Left lung (tissue), 10 donors: ENCODE results near the gene SOAT1. TPM values are rescaled to one million over a fixed set of nuclear protein-coding genes. Genes with fewer than 3 reads are reported as not detected.
"Not testable (repeated sequence)": the region's sequence is repeated elsewhere in the genome, so short reads cannot be mapped to it uniquely, and the experiment has no call there.

ENCODE experiments used
- ATAC-seq: fragments of 200-7000 bp; cut with Tn5 transposase; one replicate; pipeline ENCODE4 v1.9.1; 2020; ENCODE audit warnings: moderate library complexity
- DNase-seq, 4 donors: peaks; one replicate each; pipeline ENCODE4 v3.0.0-alpha.2; 2013 to 2020
- H3K27ac ChIP-seq, 2 donors: fragments of 200-600 bp; sonication (generic) in 1 of 2; one replicate each; pipeline versions ENCODE4 v1.5.0 to v1.8.0; 2020 to 2021
- H3K27me3 ChIP-seq, 2 donors: fragments of 200-600 bp; sonication (generic) in 1 of 2; one replicate each; pipeline versions ENCODE4 v1.5.0 to v1.8.0; 2020 to 2021
- H3K36me3 ChIP-seq, 2 donors: fragments of 200-600 bp; sonication (generic) in 1 of 2; one replicate each; pipeline versions ENCODE4 v1.5.0 to v1.8.0; 2020 to 2021
- H3K4me1 ChIP-seq, 2 donors: fragments of 200-600 bp; one replicate each; pipeline ENCODE4 v1.8.0; 2021
- H3K4me3 ChIP-seq, 2 donors: fragments of 200-600 bp; sonication (generic) in 1 of 2; one replicate each; pipeline versions ENCODE4 v1.5.0 to v1.8.0; 2020 to 2021; ENCODE audit warnings: mild to moderate bottlenecking in 1 of 2
- H3K9me3 ChIP-seq, 2 donors: fragments of 200-600 bp; sonication (generic) in 1 of 2; one replicate each; pipeline versions ENCODE4 v1.5.0 to v1.8.0; 2020 to 2021
- intact Hi-C, 2 donors: fragments of 100-400 bp; cut with DNase I; formaldehyde crosslinking; loops; one replicate each; pipeline versions ENCODE4 v1.11.2 to v1.14.2; 2022
- polyA plus RNA-seq, 6 donors: library from polyadenylated mRNA; unstranded; fragments of 120-200 nt; gene quantifications; one replicate each; pipeline ENCODE4 v1.2.1, GENCODE V29; 2013; ENCODE audit not compliant: insufficient read length in 6 of 6
- total RNA-seq, 2 donors: library from RNA; stranded (reverse); fragmentation: NEBNext Ultra II Directional; extraction: Animal tissue kit (Norgen Biotek cat#: 25700); gene quantifications; one replicate each; pipeline ENCODE4 v1.2.1, GENCODE V29; 2021
- TF ChIP-seq, protein P1 (sequence below), 2 donors: fragments of 200-600 bp; sonication (generic) in 1 of 2; IDR thresholded peaks; one replicate each; pipeline versions ENCODE4 v1.5.0 to v1.8.0; 2021; ENCODE audit warnings: antibody characterized with exemption in 2 of 2
- donor health status: DM: no; HTN: yes; CAD: no.
- donor health status: DM: no; HTN: no; CAD: no.

SOAT1 gene
- total and polyA plus RNA-seq, 8 donors, result 28.9 to 102 (median 30.2) TPM

- Histone ChIP-seq H3K27me3 (no peaks in the 10 kb centered on the region), H3K36me3 (no peaks in the 10 kb centered on the region), H3K4me3 (no peak overlapping the region), H3K4me1 (no peaks in the 10 kb centered on the region), H3K27ac (no peak overlapping the region), H3K9me3 (peaks cover 0 to 22% of the 10 kb centered on the region in 2 donors)
- intact Hi-C loops, result no loop called here
- TF ChIP-seq, protein P1, sequence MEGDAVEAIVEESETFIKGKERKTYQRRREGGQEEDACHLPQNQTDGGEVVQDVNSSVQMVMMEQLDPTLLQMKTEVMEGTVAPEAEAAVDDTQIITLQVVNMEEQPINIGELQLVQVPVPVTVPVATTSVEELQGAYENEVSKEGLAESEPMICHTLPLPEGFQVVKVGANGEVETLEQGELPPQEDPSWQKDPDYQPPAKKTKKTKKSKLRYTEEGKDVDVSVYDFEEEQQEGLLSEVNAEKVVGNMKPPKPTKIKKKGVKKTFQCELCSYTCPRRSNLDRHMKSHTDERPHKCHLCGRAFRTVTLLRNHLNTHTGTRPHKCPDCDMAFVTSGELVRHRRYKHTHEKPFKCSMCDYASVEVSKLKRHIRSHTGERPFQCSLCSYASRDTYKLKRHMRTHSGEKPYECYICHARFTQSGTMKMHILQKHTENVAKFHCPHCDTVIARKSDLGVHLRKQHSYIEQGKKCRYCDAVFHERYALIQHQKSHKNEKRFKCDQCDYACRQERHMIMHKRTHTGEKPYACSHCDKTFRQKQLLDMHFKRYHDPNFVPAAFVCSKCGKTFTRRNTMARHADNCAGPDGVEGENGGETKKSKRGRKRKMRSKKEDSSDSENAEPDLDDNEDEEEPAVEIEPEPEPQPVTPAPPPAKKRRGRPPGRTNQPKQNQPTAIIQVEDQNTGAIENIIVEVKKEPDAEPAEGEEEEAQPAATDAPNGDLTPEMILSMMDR (IDR thresholded peaks at IDR 0.05), result no peak
- no peak for DNase-seq
- ATAC-seq, result no peak
Measured at GRCh38 chr1:179393721-179394120, 100.1 kb downstream of the SOAT1 start.

GRCh38 chr1:179399399-179399798 is 105.8 kb downstream of the SOAT1 start:
- H3K4me1 ChIP-seq, H3K27me3 ChIP-seq, ATAC-seq, intact Hi-C loops, DNase-seq, H3K36me3 ChIP-seq, H3K27ac ChIP-seq, H3K9me3 ChIP-seq, H3K4me3 ChIP-seq: not testable (repeated sequence)

Other genes starting within 250 kb of the SOAT1 start
- gene TOR3A, start 211.7 kb upstream of the SOAT1 start, total RNA-seq, result 10 to 100 TPM; 23.6 to 30.0 TPM
- 10 to 100 TPM; 22.1 to 29.6 (median 24.2) TPM for gene TOR3A, start 211.7 kb upstream of the SOAT1 start, polyA plus RNA-seq
- 10 to 100 TPM; 25.3 to 33.4 TPM for gene ABL2, start 64.1 kb upstream of the SOAT1 start, total RNA-seq
- gene ABL2, start 64.1 kb upstream of the SOAT1 start, polyA plus RNA-seq, result 10 to 100 TPM; 10.5 to 12.4 (median 11.4) TPM
- gene AXDND1, start 72.2 kb downstream of the SOAT1 start, total RNA-seq, result under 1 TPM in 1 of 2 donors, not detected in 1; 0.58 TPM
- under 1 TPM; 0.37 to 0.86 (median 0.70) TPM for gene AXDND1, start 72.2 kb downstream of the SOAT1 start, polyA plus RNA-seq